Measurements from ENCODE around the gene PSMD14. TPM values are rescaled to one million over a fixed set of nuclear protein-coding genes. Genes with fewer than 3 reads are reported as not detected.

PSMD14 gene
- total and polyA plus RNA-seq, 2 donors (not counting 1 experiment from before 2014, with no cell fraction given), result 69.2 to 87.5 TPM

- no peaks in the 10 kb centered on the region for H3K36me3 ChIP-seq (ENCODE audit: control insufficient read depth, insufficient read depth, low read length)
- H3K4me1 ChIP-seq (ENCODE audit: control insufficient read depth, extremely low read depth, insufficient read depth, low read length), result peaks cover 2% of the 10 kb centered on the region
- no peak overlapping the region for H3K9ac ChIP-seq (ENCODE audit: insufficient read depth, low read length)
- no peak overlapping the region for H2AFZ ChIP-seq (ENCODE audit: low read length)
- H3K4me2 ChIP-seq (ENCODE audit: extremely low read depth, insufficient read depth, low read length), result no peak overlapping the region
- TF ChIP-seq EZH2 (IDR thresholded peaks at IDR 0.05; ENCODE audit: low read length, missing control alignments), result no peak
- TF ChIP-seq, protein P1, sequence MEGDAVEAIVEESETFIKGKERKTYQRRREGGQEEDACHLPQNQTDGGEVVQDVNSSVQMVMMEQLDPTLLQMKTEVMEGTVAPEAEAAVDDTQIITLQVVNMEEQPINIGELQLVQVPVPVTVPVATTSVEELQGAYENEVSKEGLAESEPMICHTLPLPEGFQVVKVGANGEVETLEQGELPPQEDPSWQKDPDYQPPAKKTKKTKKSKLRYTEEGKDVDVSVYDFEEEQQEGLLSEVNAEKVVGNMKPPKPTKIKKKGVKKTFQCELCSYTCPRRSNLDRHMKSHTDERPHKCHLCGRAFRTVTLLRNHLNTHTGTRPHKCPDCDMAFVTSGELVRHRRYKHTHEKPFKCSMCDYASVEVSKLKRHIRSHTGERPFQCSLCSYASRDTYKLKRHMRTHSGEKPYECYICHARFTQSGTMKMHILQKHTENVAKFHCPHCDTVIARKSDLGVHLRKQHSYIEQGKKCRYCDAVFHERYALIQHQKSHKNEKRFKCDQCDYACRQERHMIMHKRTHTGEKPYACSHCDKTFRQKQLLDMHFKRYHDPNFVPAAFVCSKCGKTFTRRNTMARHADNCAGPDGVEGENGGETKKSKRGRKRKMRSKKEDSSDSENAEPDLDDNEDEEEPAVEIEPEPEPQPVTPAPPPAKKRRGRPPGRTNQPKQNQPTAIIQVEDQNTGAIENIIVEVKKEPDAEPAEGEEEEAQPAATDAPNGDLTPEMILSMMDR (conservative IDR thresholded peaks at IDR 0.05 in 1 of 2, IDR thresholded peaks at IDR 0.05 in 1 of 2; ENCODE audit: low read depth in 1 of 2, low read length in 2 of 2), result no peak
- H3K79me2 ChIP-seq (ENCODE audit: control insufficient read depth, insufficient read depth, low read length), result peaks cover 36% of the 10 kb centered on the region
- DNase-seq (ENCODE audit: low read depth in 2 of 2), result no peak
- H3K9me3 ChIP-seq (ENCODE audit: control insufficient read depth, insufficient read depth, low read depth, low read length), result no peaks in the 10 kb centered on the region
- H3K27me3 ChIP-seq (ENCODE audit: control insufficient read depth, insufficient read depth, low read length), result no peaks in the 10 kb centered on the region
- no peak overlapping the region for H3K4me3 ChIP-seq (replicated peaks in 1 of 4; ENCODE audit: control extremely low read depth in 1 of 4, insufficient read depth in 1 of 4, low read depth in 3 of 4, low read length in 4 of 4)
- H3K27ac ChIP-seq (ENCODE audit: insufficient read depth, low read length), result no peak overlapping the region
- no peaks in the 10 kb centered on the region for H4K20me1 ChIP-seq (ENCODE audit: control insufficient read depth, extremely low read depth, insufficient read depth, low read length)
These were observed 1.3 kb upstream of the PSMD14 start for GRCh38 chr2:161306919-161307318.

DNA sequence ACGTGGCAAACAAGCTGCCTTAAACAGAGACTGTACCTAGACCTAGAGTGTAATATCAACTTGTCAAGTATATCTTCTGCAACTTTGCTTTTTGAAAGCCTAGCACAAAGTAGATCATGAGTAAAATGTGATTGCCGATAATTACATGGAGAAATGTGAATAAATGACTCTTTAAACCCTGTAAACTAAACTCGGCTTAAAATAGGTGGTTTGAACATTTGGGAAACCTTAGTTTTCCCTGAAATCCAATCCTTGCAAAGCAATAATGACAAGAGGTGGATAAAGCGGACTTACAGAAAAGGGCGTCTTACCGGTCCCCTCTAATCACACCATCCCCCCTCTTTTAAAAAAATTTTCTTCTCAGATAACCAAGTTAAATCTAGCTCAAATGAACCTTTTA is 549 bp upstream of the PSMD14 start:
- H2AFZ ChIP-seq (ENCODE audit: low read length), result peak overlapping the region; percentile 82
- peaks cover 43% of the 10 kb centered on the region for H3K79me2 ChIP-seq (ENCODE audit: control insufficient read depth, insufficient read depth, low read length)
- no peaks in the 10 kb centered on the region for H3K36me3 ChIP-seq (ENCODE audit: control insufficient read depth, insufficient read depth, low read length)
- no peaks in the 10 kb centered on the region for H4K20me1 ChIP-seq (ENCODE audit: control insufficient read depth, extremely low read depth, insufficient read depth, low read length)
- H3K4me2 ChIP-seq (ENCODE audit: extremely low read depth, insufficient read depth, low read length), result peak overlapping the region; percentile 91
- TF ChIP-seq, protein P1 (conservative IDR thresholded peaks at IDR 0.05 in 1 of 2, IDR thresholded peaks at IDR 0.05 in 1 of 2; ENCODE audit: low read depth in 1 of 2, low read length in 2 of 2), result no peak
- no peak for TF ChIP-seq EZH2 (IDR thresholded peaks at IDR 0.05; ENCODE audit: low read length, missing control alignments)
- peak in 1 of 2 donors; percentile 8 for DNase-seq (ENCODE audit: low read depth in 2 of 2)
- no peaks in the 10 kb centered on the region for H3K9me3 ChIP-seq (ENCODE audit: control insufficient read depth, insufficient read depth, low read depth, low read length)
- peak overlapping the region; percentile 94 for H3K27ac ChIP-seq (ENCODE audit: insufficient read depth, low read length)
- H3K4me1 ChIP-seq (ENCODE audit: control insufficient read depth, extremely low read depth, insufficient read depth, low read length), result peaks cover 2% of the 10 kb centered on the region
- no peaks in the 10 kb centered on the region for H3K27me3 ChIP-seq (ENCODE audit: control insufficient read depth, insufficient read depth, low read length)
- H3K4me3 ChIP-seq (replicated peaks in 1 of 4; ENCODE audit: control extremely low read depth in 1 of 4, insufficient read depth in 1 of 4, low read depth in 3 of 4, low read length in 4 of 4), result peak overlapping the region; percentile 59 to 94 (median 86)
- H3K9ac ChIP-seq (ENCODE audit: insufficient read depth, low read length), result peak overlapping the region; percentile 95

DNA sequence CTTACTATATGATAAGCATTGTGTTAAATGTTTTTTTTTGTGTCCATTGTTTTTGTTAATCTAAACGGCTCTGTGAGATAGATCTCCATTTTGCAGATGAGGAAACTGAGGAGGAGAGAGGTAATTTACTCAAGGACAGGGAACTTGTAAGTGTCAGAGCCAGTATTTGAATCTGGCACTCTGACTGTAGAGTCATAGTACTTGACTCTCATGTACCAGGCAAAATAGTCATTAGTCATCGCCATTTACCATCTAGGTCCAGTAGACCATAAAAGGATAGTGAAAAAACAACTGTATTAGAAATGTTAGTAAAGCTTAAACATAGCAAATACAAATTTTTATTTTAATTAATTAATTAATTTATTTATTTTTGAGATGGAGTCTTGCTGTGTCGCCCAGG is 4.8 kb downstream of the PSMD14 start:
- Histone ChIP-seq H3K9ac (ENCODE audit: insufficient read depth, low read length) (no peak overlapping the region), H3K4me1 (ENCODE audit: control insufficient read depth, extremely low read depth, insufficient read depth, low read length) (peaks cover 2% of the 10 kb centered on the region), H4K20me1 (ENCODE audit: control insufficient read depth, extremely low read depth, insufficient read depth, low read length) (no peaks in the 10 kb centered on the region), H3K4me3 (replicated peaks in 1 of 4; ENCODE audit: control extremely low read depth in 1 of 4, insufficient read depth in 1 of 4, low read depth in 3 of 4, low read length in 4 of 4) (no peak overlapping the region), H3K27ac (ENCODE audit: insufficient read depth, low read length) (no peak overlapping the region), H3K9me3 (ENCODE audit: control insufficient read depth, insufficient read depth, low read depth, low read length) (no peaks in the 10 kb centered on the region), H3K4me2 (ENCODE audit: extremely low read depth, insufficient read depth, low read length) (no peak overlapping the region), H3K79me2 (ENCODE audit: control insufficient read depth, insufficient read depth, low read length) (peaks cover 84% of the 10 kb centered on the region), H2AFZ (ENCODE audit: low read length) (no peak overlapping the region), H3K27me3 (ENCODE audit: control insufficient read depth, insufficient read depth, low read length) (no peaks in the 10 kb centered on the region), H3K36me3 (ENCODE audit: control insufficient read depth, insufficient read depth, low read length) (no peaks in the 10 kb centered on the region)
- DNase-seq (ENCODE audit: low read depth in 2 of 2), result peak in 1 of 2 donors; percentile 63
- no peak for TF ChIP-seq EZH2 (IDR thresholded peaks at IDR 0.05; ENCODE audit: low read length, missing control alignments)
- TF ChIP-seq, protein P1 (conservative IDR thresholded peaks at IDR 0.05 in 1 of 2, IDR thresholded peaks at IDR 0.05 in 1 of 2; ENCODE audit: low read depth in 1 of 2, low read length in 2 of 2), result no peak

Data from fibroblast of lung (primary cell).